Mesenchymal stem cell (in vitro differentiated cells and primary cell): Measurements from ENCODE around the gene ADAMTSL5.
"Not testable (repeated sequence)": the region's sequence is repeated elsewhere in the genome, so short reads cannot be mapped to it uniquely, and the experiment has no call there.

Source experiments
- DNase-seq: peaks from one replicate; pipeline ENCODE4 v3.0.0-alpha.2; 2013
- H2AFZ ChIP-seq: one replicate; pipeline ENCODE4 v1.6.1; 2013; ENCODE audit warnings: low read depth, mild to moderate bottlenecking, control low read depth, inconsistent platforms, low read length, moderate library complexity
- H2AK5ac ChIP-seq: 2 replicates; pipeline ENCODE4 v1.6.1; 2013; ENCODE audit warnings: low read length, moderate library complexity, mild to moderate bottlenecking, inconsistent platforms; ENCODE audit not compliant: severe bottlenecking
- H2BK120ac ChIP-seq: one replicate; pipeline ENCODE4 v1.6.1; 2013; ENCODE audit warnings: low read depth, mild to moderate bottlenecking, inconsistent platforms, low read length, moderate library complexity
- H2BK12ac ChIP-seq, 2 experiments: one replicate each; pipeline ENCODE4 v1.6.1; 2013; ENCODE audit warnings: inconsistent platforms in 2 of 2, low read length in 2 of 2, mild to moderate bottlenecking in 2 of 2, moderate library complexity in 2 of 2, control low read depth in 1 of 2
- H2BK15ac ChIP-seq: one replicate; pipeline ENCODE4 v1.6.1; 2013; ENCODE audit warnings: mild to moderate bottlenecking, low read depth, inconsistent platforms; ENCODE audit not compliant: poor library complexity, severe bottlenecking
- H2BK5ac ChIP-seq: 2 replicates; pipeline ENCODE4 v1.6.1; 2013; ENCODE audit warnings: low read depth, mild to moderate bottlenecking, low read length, control low read depth, inconsistent platforms; ENCODE audit not compliant: poor library complexity, severe bottlenecking
- H3K14ac ChIP-seq, 2 experiments: one replicate each; pipeline ENCODE4 v1.6.1; 2013; ENCODE audit warnings: inconsistent platforms in 2 of 2, low read length in 2 of 2, control low read depth in 1 of 2, mild to moderate bottlenecking in 1 of 2, moderate library complexity in 1 of 2
- H3K18ac ChIP-seq, 2 experiments: one replicate each; pipeline ENCODE4 v1.6.1; 2013; ENCODE audit warnings: inconsistent platforms in 2 of 2, low read length in 2 of 2, control low read depth in 1 of 2, low read depth in 1 of 2, mild to moderate bottlenecking in 1 of 2
- H3K23ac ChIP-seq, 2 experiments: one replicate each; pipeline ENCODE4 v1.6.1; 2013; ENCODE audit warnings: inconsistent platforms in 2 of 2, low read length in 2 of 2, mild to moderate bottlenecking in 2 of 2, moderate library complexity in 2 of 2, control low read depth in 1 of 2
- H3K27ac ChIP-seq: 2 replicates; pipeline ENCODE4 v1.5.1; 2013; ENCODE audit warnings: mild to moderate bottlenecking, moderate library complexity, low read length, control low read depth, inconsistent platforms; ENCODE audit not compliant: poor library complexity, severe bottlenecking
- H3K27me3 ChIP-seq, 2 experiments: 2 replicates each; pipeline versions ENCODE4 v1.6.1 to v1.7.0; 2013; ENCODE audit warnings: low read length in 2 of 2, mild to moderate bottlenecking in 2 of 2, moderate library complexity in 2 of 2, control low read depth in 1 of 2, inconsistent platforms in 1 of 2; ENCODE audit not compliant: control insufficient read depth in 1 of 2, insufficient read depth in 1 of 2
- H3K36me3 ChIP-seq, 2 experiments: 2 replicates each; pipeline versions ENCODE4 v1.6.1 to v1.7.0; 2013; ENCODE audit warnings: low read length in 2 of 2, control low read depth in 1 of 2, inconsistent platforms in 1 of 2, low read depth in 1 of 2, mild to moderate bottlenecking in 1 of 2; ENCODE audit not compliant: insufficient read depth in 2 of 2, control insufficient read depth in 1 of 2
- H3K4ac ChIP-seq, 2 experiments: one replicate each; pipeline ENCODE4 v1.6.1; 2013; ENCODE audit warnings: inconsistent platforms in 2 of 2, low read length in 2 of 2, mild to moderate bottlenecking in 2 of 2, moderate library complexity in 2 of 2, control low read depth in 1 of 2, low read depth in 1 of 2
- H3K4me1 ChIP-seq: 2 replicates; pipeline ENCODE4 v1.6.1; 2013; ENCODE audit warnings: low read depth, low read length, control low read depth; ENCODE audit not compliant: control insufficient read depth, insufficient read depth
- H3K4me2 ChIP-seq: 2 replicates; pipeline ENCODE4 v1.6.1; 2013; ENCODE audit warnings: low read length, mild to moderate bottlenecking, inconsistent platforms; ENCODE audit not compliant: poor library complexity, severe bottlenecking
- H3K4me3 ChIP-seq, 2 experiments: 2 replicates each; pipeline versions ENCODE4 v1.5.1 to v1.7.0; 2013; ENCODE audit warnings: low read length in 2 of 2, mild to moderate bottlenecking in 2 of 2, control low read depth in 1 of 2, low read depth in 1 of 2; ENCODE audit not compliant: insufficient read depth in 1 of 2
- H3K79me1 ChIP-seq: replicated peaks from 2 replicates; pipeline ENCODE4 v1.6.1; 2013; ENCODE audit warnings: mild to moderate bottlenecking, control low read depth, low read length, inconsistent platforms; ENCODE audit not compliant: poor library complexity, severe bottlenecking
- H3K9ac ChIP-seq: 2 replicates; pipeline ENCODE4 v1.7.0; 2013; ENCODE audit warnings: mild to moderate bottlenecking, low read length, moderate library complexity
- H3K9me3 ChIP-seq: 2 replicates; pipeline ENCODE4 v1.7.0; 2013; ENCODE audit warnings: mild to moderate bottlenecking, low read length; ENCODE audit not compliant: control insufficient read depth
- H4K8ac ChIP-seq: one replicate; pipeline ENCODE4 v1.6.1; 2013; ENCODE audit warnings: inconsistent platforms, mild to moderate bottlenecking, low read length, moderate library complexity
- H4K91ac ChIP-seq: one replicate; pipeline ENCODE4 v1.6.1; 2013; ENCODE audit warnings: mild to moderate bottlenecking, low read length, inconsistent platforms
- WGBS: methylation state at CpG from one replicate; pipeline ENCODE4 v1.1.7; 2013; ENCODE audit warnings: mixed read lengths; 5-methylcytosine and 5-hydroxymethylcytosine counted together

Gene ADAMTSL5

GRCh38 chr19:1520203-1520780 is 7.5 kb upstream of the ADAMTSL5 start:
- no peak overlapping the region for H2AFZ ChIP-seq
- no peak overlapping the region for H3K4me2 ChIP-seq
- H2BK15ac ChIP-seq: no peak overlapping the region
- DNase-seq: no peak
- no peak overlapping the region for H3K4ac ChIP-seq
- H2AK5ac ChIP-seq: no peak overlapping the region
- peaks cover 12% of the 10 kb centered on the region for H3K4me1 ChIP-seq
- no peak overlapping the region for H2BK5ac ChIP-seq
- H4K8ac ChIP-seq: no peak overlapping the region
- peaks cover 0 to 3% of the 10 kb centered on the region in 2 experiments for H3K36me3 ChIP-seq
- H3K9ac ChIP-seq: no peak overlapping the region
- no peak overlapping the region for H3K23ac ChIP-seq
- no peak overlapping the region for H4K91ac ChIP-seq
- no peak overlapping the region for H2BK12ac ChIP-seq
- H3K18ac ChIP-seq: no peak overlapping the region
- 83% methylated on average over 17 of the region's 17 CpGs for WGBS
- peaks cover 2% of the 10 kb centered on the region for H3K9me3 ChIP-seq
- no peak overlapping the region for H3K4me3 ChIP-seq
- H3K14ac ChIP-seq: no peak overlapping the region
- H3K79me1 ChIP-seq: no peaks in the 10 kb centered on the region
- peaks cover 42 to 72% of the 10 kb centered on the region in 2 experiments for H3K27me3 ChIP-seq
- no peak overlapping the region for H3K27ac ChIP-seq
- no peak overlapping the region for H2BK120ac ChIP-seq

GRCh38 chr19:1519802-1520201 is 7.0 kb upstream of the ADAMTSL5 start:
- H3K9ac ChIP-seq: not testable (repeated sequence)
- 81% methylated on average over 8 of the region's 8 CpGs for WGBS

GRCh38 chr19:1518471-1518870 is 5.7 kb upstream of the ADAMTSL5 start:
- Histone ChIP-seq H4K8ac (no peak overlapping the region), H2BK5ac (no peak overlapping the region), H3K9ac (no peak overlapping the region), H2BK15ac (no peak overlapping the region), H3K4me1 (peaks cover 9% of the 10 kb centered on the region), H2BK12ac (no peak overlapping the region), H3K27me3 (peaks cover 29 to 72% of the 10 kb centered on the region in 2 experiments), H3K18ac (no peak overlapping the region), H3K4ac (no peak overlapping the region), H2AK5ac (no peak overlapping the region), H3K27ac (no peak overlapping the region), H3K79me1 (no peaks in the 10 kb centered on the region), H3K36me3 (no peaks in the 10 kb centered on the region), H3K9me3 (peaks cover 2% of the 10 kb centered on the region), H2AFZ (no peak overlapping the region), H3K4me3 (no peak overlapping the region), H3K14ac (no peak overlapping the region), H3K4me2 (no peak overlapping the region), H2BK120ac (no peak overlapping the region), H4K91ac (no peak overlapping the region), H3K23ac (no peak overlapping the region)
- no peak for DNase-seq
- 76% methylated on average over 3 of the region's 4 CpGs for WGBS

More at GRCh38 chr19:1519802-1520201, 7.0 kb upstream of the ADAMTSL5 start:
- H3K23ac ChIP-seq, H3K4me2 ChIP-seq, H2BK15ac ChIP-seq, H2BK120ac ChIP-seq, H3K4me3 ChIP-seq, H4K8ac ChIP-seq, H3K14ac ChIP-seq, H2AFZ ChIP-seq, H2BK5ac ChIP-seq, H3K9me3 ChIP-seq, H2AK5ac ChIP-seq, H3K27ac ChIP-seq, DNase-seq, H3K36me3 ChIP-seq, H3K79me1 ChIP-seq, H4K91ac ChIP-seq, H3K18ac ChIP-seq, H2BK12ac ChIP-seq, H3K4ac ChIP-seq: not testable (repeated sequence)
- Histone ChIP-seq H3K4me1 (peaks cover 10% of the 10 kb centered on the region), H3K27me3 (peaks cover 37 to 72% of the 10 kb centered on the region in 2 experiments)

- Histone ChIP-seq H3K9ac (no peak overlapping the region), H2AFZ (no peak overlapping the region), H3K4me2 (no peak overlapping the region), H2AK5ac (no peak overlapping the region), H3K4me3 (no peak overlapping the region), H3K23ac (no peak overlapping the region), H3K14ac (no peak overlapping the region), H2BK120ac (no peak overlapping the region), H3K4ac (no peak overlapping the region), H3K27me3 (peaks cover 12 to 65% of the 10 kb centered on the region in 2 experiments), H3K27ac (no peak overlapping the region), H4K8ac (no peak overlapping the region), H3K18ac (no peak overlapping the region), H2BK5ac (no peak overlapping the region), H3K36me3 (no peaks in the 10 kb centered on the region), H2BK15ac (no peak overlapping the region), H3K4me1 (peaks cover 22% of the 10 kb centered on the region), H4K91ac (no peak overlapping the region), H2BK12ac (no peak overlapping the region), H3K9me3 (peaks cover 2% of the 10 kb centered on the region), H3K79me1 (peaks cover 8% of the 10 kb centered on the region)
- 79% methylated on average over 8 of the region's 8 CpGs for WGBS
- no peak for DNase-seq
Observed at GRCh38 chr19:1516395-1516753, 3.6 kb upstream of the ADAMTSL5 start.
